Activated CD4-positive, alpha-beta T cell treated with anti-CD3 and anti-CD28 coated beads for 24 hours (primary cell): Measurements from ENCODE around the gene ZNF407.

Experiments
- DNase-seq, 2 donors: peaks; one replicate each; pipeline ENCODE4 v3.0.0-alpha.2; 2020; ENCODE audit warnings: low read depth in 2 of 2

Gene ZNF407

GRCh38 chr18:74791501-74792194 is 194.0 kb downstream of the ZNF407 start:
- DNase-seq, result no peak

GRCh38 chr18:74793746-74794145 is 196.1 kb downstream of the ZNF407 start:
- no peak for DNase-seq

DNA sequence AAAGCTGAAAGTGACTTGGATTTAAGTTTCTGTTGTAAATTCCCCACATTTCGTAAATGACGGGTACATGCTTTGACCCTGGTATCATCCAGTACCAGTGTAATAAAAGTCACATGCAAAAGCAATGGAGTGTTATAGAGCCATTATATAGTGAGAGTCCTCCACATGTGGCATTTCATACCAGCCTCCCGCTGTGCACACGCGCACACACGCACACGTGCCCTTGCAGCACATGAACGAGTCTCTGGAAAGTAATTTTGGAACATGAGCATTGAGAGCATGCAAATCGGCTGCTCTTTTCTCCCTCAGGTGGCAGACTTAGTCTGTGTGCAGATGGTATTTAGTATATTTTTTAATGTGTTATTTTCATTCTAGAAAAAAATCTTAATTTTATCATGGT is 198.1 kb downstream of the ZNF407 start:
- DNase-seq, result no peak

- DNase-seq, result no peak
These were observed 198.5 kb downstream of the ZNF407 start for GRCh38 chr18:74796211-74796610.

- DNase-seq, result no peak
These were observed 199.3 kb downstream of the ZNF407 start for GRCh38 chr18:74796841-74797576.

- DNase-seq, result no peak
These were observed 200.0 kb downstream of the ZNF407 start for GRCh38 chr18:74797577-74798151.

GRCh38 chr18:74799542-74799941 is 201.9 kb downstream of the ZNF407 start:
- no peak for DNase-seq

GRCh38 chr18:74800098-74800497 is 202.4 kb downstream of the ZNF407 start:
- no peak for DNase-seq

- no peak for DNase-seq
These were observed 205.4 kb downstream of the ZNF407 start for GRCh38 chr18:74803117-74803516.

- no peak for DNase-seq
These were observed 206.1 kb downstream of the ZNF407 start for GRCh38 chr18:74803769-74804168.

GRCh38 chr18:74804677-74805076 is 207.0 kb downstream of the ZNF407 start:
- DNase-seq, result no peak

DNA sequence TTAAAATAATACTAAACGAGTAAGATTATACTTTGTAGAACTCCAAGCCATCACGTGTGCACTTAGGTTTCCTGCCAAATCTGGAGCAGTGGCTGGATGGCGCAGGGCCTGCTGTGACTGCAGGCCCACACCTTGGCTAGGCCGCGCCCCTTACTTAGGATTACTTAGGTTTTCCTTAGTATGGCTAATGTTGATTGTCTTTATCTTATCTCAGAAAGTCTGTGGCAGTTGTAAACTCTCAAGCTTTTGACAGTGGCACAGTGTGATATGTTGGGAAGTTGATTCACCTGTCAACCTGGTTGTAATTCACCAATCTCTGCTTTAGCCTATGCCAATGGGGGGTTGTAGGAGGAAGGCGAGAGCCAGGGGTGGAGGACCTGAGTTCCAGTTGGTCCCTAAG is 208.4 kb downstream of the ZNF407 start:
- no peak for DNase-seq

DNA sequence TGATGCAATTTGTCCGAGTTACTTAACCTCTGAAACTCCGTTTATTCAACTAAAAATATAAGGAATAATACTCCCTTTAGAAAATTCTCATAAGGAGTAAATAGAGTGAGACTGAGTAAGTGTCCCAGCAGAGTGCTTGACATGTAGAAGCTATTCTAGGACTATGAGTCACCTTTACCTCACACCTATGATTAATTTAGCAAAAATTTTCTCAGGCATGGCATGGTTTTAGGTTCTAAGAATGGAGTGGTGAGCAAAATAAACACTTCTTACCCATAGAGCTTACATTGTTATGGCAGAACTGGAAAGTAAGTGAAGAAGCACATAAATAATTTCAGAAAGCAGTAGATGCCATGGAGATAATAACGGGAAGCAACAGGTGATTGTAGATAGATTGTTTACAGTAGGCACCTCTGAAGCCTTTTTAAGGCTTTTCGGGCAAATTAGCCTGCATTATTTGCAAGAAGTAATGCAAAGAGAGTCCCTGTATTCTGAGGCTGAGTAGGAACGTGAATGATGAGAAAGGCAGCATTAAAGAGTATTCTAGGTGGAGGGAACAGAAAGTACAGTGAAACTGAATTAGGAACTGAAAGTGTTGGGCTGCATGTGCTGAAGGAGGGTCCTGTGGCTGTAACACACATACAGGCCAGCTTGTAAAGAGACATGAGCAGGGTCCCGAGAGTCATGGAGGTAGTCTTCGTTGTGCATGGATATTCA is 209.2 kb downstream of the ZNF407 start:
- no peak for DNase-seq

DNA sequence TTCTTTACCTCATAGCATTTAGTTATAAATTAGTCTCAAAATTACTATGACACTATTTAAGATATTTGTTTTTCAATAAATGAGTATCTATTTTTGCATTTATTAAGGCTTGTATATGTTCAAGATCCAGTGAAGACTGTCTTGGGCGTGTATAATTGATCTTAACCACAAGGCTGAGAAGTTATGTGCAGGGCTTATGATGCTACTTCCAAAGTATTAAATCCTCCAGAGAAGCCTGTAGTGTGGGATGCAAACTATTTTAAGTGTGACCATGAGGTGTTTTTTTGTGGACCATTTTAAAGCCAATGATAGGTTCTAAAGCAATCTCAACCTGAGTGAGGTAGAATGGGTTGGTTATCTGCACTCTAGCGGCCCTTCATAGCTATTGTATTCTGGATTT is 219.9 kb downstream of the ZNF407 start:
- DNase-seq, result no peak

DNA sequence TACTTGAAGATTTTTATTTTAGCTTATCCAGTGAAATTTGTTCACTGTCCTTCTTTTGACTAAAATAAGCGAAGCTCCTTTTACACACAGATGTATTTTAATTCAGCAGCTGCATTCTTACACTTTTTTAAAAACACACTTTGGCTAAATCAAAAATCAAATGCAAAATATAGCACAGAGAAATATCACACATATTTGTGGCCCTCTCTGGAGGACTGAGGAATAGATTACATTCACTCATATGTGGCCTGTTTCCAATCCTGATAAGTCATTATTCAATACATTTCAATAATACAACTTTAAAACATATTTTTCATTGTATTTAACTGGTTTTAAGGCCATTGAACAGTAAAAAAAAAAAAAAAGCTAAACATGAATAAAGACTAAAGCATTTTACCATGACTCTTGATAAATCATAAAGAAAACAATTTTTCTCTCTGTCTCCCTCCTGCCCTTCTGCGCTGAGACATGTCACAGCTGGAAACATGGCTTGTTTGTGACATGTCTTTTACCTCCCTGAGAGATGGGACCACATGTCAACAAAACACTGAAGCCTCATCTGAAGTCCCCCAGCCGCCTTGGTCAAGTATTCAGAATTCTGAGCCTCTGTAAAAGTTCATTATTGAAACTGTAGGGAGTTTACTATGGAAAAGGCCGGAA is 221.0 kb downstream of the ZNF407 start:
- DNase-seq, result no peak

DNA sequence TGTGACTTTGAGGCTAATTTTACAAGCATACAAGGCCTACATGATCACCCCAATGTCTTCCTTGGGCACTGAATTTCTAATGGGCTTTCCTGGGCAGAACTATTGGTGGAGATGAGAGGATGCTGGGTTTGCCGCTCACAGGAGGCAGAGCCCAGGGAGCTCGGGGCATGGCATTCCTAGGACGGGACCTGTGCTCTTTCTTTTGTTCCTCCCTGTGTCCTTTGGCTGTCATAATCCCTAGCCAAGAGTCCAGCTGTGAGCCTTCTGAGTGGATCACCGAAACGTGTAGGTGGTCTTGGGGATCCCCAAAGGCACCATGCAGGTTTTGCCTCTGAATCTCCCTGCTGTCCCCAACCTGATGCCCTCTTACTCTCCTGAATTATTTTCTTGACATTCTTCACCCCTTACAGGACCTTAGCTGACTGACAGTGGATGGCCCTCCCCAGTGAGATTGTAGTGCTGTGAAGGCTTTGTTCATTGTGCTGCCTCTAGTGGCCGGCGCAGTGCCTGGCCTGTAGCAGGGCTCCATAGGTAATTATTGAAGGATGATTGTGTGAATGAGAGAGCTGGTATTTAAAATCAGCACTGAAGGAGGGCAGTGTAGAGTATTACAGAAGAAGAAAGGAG is 221.9 kb downstream of the ZNF407 start:
- DNase-seq, result no peak

- no peak for DNase-seq
These were observed 222.6 kb downstream of the ZNF407 start for GRCh38 chr18:74820160-74820780.

DNA sequence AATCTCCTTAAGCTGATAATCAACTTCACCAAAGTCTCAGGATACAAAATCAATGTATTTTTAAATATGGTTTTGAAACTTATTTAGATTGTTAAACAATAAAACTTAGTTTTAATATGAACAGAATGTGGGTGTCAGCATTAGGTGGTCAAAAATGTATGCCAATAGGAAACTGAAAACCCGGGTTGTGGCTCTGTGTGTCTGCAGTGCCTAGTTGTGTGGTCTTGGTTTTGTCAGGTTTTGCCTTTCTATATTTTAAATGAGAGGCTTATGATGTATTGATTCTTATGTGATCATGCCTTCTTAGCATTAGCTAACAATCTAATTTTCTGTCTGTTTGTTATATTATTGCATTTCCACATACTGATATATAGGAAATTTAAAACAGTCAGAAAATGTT is 227.8 kb downstream of the ZNF407 start:
- DNase-seq, result no peak

- DNase-seq, result no peak
These were observed 228.9 kb downstream of the ZNF407 start for GRCh38 chr18:74826572-74826971.

DNA sequence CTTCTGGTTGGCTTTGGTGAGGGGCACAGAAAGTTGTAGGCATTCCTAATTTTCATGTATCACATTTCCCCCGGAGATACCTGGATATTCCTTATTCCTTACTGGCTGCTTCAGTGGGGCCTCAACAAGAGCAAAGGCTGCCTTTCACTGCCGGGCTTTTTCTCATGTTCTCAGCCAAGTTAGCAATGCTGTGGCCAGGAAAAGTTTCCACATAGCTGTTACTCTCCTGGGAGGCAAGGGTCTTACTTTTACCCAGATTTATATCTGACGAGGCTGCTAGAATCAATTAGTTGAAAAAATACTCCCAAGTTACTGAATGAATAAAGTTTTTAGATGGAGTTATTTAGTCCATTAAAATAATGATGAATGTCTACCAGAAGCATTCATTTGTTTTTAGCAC is 230.5 kb downstream of the ZNF407 start:
- no peak for DNase-seq
